Endothelial cell (in vitro differentiated cells): ENCODE data around the gene ARL6IP6. TPM values are rescaled to one million over a fixed set of nuclear protein-coding genes. Genes with fewer than 3 reads are reported as not detected.

Experiments
- DNase-seq: peaks from one replicate; pipeline ENCODE4 v3.0.0; 2021; ENCODE audit warnings: low spot score
- H3K27ac Mint-ChIP-seq: one replicate; pipeline ENCODE4 v1.8.0; 2021; ENCODE audit warnings: mixed read lengths, inconsistent platforms; ENCODE audit not compliant: unreplicated experiment
- H3K27me3 Mint-ChIP-seq: one replicate; pipeline ENCODE4 v1.8.0; 2021; ENCODE audit warnings: mild to moderate bottlenecking, moderate library complexity, mixed read lengths, inconsistent platforms; ENCODE audit not compliant: unreplicated experiment
- H3K36me3 Mint-ChIP-seq: one replicate; pipeline ENCODE4 v1.8.0; 2021; ENCODE audit warnings: mild to moderate bottlenecking, low read depth, mixed read lengths, inconsistent platforms; ENCODE audit not compliant: unreplicated experiment
- H3K4me1 Mint-ChIP-seq: one replicate; pipeline ENCODE4 v1.8.0; 2021; ENCODE audit warnings: mild to moderate bottlenecking, mixed read lengths, inconsistent platforms; ENCODE audit not compliant: unreplicated experiment
- H3K4me3 Mint-ChIP-seq: one replicate; pipeline ENCODE4 v1.8.0; 2021; ENCODE audit warnings: mild to moderate bottlenecking, mixed read lengths, inconsistent platforms; ENCODE audit not compliant: unreplicated experiment
- H3K9me3 Mint-ChIP-seq: one replicate; pipeline ENCODE4 v1.8.0; 2021; ENCODE audit warnings: mixed read lengths, inconsistent platforms; ENCODE audit not compliant: unreplicated experiment
- CTCF ChIP-seq: fragments of 200-600 bp; sonication (generic); IDR thresholded peaks from one replicate; pipeline ENCODE4 v1.5.0; 2021; ENCODE audit warnings: antibody characterized with exemption; ENCODE audit not compliant: unreplicated experiment
- total RNA-seq: library from RNA; stranded (reverse); fragmentation: NEBNext Ultra II Directional; extraction: Animal tissue kit (Norgen Biotek cat#: 25700); gene quantifications from one replicate; pipeline ENCODE4 v1.2.1, GENCODE V29; 2021; ENCODE audit not compliant: unreplicated experiment

The ARL6IP6 gene
- total RNA-seq, 1 donor from 2014 or later, result 22.7 TPM

- TF ChIP-seq CTCF, result no peak
- Mint-ChIP-seq H3K9me3 (peaks cover 8% of the 10 kb centered on the region), H3K36me3 (peaks cover 7% of the 10 kb centered on the region), H3K4me1 (peaks cover 21% of the 10 kb centered on the region), H3K27me3 (peaks cover 6% of the 10 kb centered on the region), H3K27ac (no peak overlapping the region), H3K4me3 (no peak overlapping the region)
- DNase-seq, result no peak
Observed at GRCh38 chr2:152791979-152792378, 73.6 kb downstream of the ARL6IP6 start.

- no peak overlapping the region for H3K4me3 Mint-ChIP-seq
- peaks cover under 1% of the 10 kb centered on the region for H3K27me3 Mint-ChIP-seq
Observed at GRCh38 chr2:152792974-152793373, 74.6 kb downstream of the ARL6IP6 start.

GRCh38 chr2:152796941-152797340 is 78.5 kb downstream of the ARL6IP6 start:
- Mint-ChIP-seq H3K27me3 (no peaks in the 10 kb centered on the region), H3K4me3 (no peak overlapping the region), H3K4me1 (peaks cover 10% of the 10 kb centered on the region), H3K9me3 (no peaks in the 10 kb centered on the region), H3K36me3 (no peaks in the 10 kb centered on the region), H3K27ac (no peak overlapping the region)
- no peak for TF ChIP-seq CTCF
- no peak for DNase-seq

More at GRCh38 chr2:152792974-152793373, 74.6 kb downstream of the ARL6IP6 start:
- Mint-ChIP-seq H3K4me1 (peaks cover 18% of the 10 kb centered on the region), H3K36me3 (no peaks in the 10 kb centered on the region), H3K27ac (no peak overlapping the region), H3K9me3 (peaks cover under 1% of the 10 kb centered on the region)
- no peak for DNase-seq
- TF ChIP-seq CTCF, result no peak

GRCh38 chr2:152804687-152805408 is 86.4 kb downstream of the ARL6IP6 start:
- H3K36me3 Mint-ChIP-seq, result no peaks in the 10 kb centered on the region
- no peaks in the 10 kb centered on the region for H3K4me1 Mint-ChIP-seq

More at GRCh38 chr2:152804687-152805408, 86.4 kb downstream of the ARL6IP6 start:
- no peak for DNase-seq
- Mint-ChIP-seq H3K27ac (no peak overlapping the region), H3K27me3 (no peaks in the 10 kb centered on the region), H3K4me3 (no peak overlapping the region), H3K9me3 (no peaks in the 10 kb centered on the region)
- TF ChIP-seq CTCF, result no peak
